Kasumi-1 (cell line): ENCODE results near the gene SDK1.
"Not testable (repeated sequence)": the region's sequence is repeated elsewhere in the genome, so short reads cannot be mapped to it uniquely, and the experiment has no call there.

Source experiments
- DNase-seq, 2 experiments: peaks; one replicate each; lab custom pipeline; 2025; lab: John Stamatoyannopoulos, UW

The SDK1 gene

DNA sequence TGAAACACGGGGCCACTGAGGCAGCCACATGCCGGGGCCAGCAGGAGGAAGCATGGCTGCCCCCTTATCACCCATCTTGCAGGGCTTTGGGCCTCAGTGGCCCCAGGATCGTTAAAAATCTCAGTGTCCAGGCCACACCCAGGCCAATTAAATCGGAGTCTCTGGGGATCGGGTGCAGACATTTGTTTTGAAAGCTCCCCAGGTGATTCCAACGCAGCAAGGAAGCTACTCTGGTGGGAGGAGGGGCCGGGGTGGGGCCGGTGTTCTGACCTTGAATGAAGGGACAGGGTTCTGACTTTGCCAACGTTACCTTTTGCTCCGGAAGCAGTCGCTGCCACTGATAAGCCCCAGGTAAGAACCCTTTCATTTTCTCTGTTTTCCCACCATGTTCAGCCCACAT is 968.7 kb downstream of the SDK1 start:
- no peak for DNase-seq

DNA sequence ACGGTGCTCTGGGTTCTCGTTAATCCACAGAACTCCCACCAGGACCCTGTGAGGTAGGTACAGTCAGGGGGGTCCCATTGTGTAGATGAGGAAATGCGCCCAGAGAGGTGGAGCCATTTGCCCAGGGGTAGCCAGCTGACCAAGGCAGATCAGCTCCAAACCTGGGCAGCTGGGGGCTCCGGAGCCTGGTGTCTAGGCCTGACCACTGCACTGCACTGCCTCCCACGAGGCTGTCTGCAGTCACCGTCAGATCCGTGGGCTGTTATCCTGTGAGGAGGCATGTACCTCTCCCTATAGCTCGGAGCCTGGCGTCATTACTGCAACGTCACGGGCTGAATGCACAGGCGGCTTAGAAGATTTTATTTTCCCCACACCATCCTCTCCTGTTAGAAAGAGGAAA is 969.2 kb downstream of the SDK1 start:
- no peak for DNase-seq

DNA sequence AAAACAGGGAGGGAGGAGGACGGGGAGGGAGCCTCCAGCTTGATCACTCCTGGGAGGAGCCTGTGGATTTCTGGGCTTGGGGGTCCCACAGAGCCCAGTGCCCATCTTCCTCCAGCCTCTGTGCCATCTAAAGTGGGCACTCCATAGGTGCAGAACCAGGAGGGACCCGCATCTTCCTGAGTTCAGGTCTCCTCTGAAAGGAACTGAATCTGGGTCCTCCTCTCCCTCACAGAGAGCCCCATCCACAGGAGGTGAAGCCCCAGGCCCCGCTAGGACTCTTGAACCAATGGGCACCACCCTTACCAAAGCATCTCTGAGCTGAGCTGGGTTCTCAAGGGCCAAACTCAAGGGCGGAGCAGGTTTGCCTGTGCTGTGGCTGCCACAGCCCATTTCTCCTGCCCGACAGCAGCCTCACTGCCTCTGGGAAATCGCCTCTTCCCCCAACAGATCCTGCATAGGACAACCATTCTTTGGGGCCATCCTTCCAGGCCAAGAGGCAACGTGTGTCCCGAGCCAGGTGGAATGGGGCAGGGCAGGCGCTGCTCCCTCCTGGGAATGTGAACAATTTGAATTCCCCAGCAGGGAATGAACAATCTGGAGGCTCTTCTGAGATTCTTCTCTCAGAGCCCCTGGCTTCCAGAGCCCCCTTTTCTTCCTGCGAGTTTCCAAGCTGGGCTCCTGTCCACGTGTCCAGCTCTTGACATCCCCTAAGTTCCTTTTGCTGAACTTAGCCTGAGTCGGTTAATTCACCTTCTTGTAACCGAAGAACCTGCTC is 970.1 kb downstream of the SDK1 start:
- DNase-seq = no peak

DNA sequence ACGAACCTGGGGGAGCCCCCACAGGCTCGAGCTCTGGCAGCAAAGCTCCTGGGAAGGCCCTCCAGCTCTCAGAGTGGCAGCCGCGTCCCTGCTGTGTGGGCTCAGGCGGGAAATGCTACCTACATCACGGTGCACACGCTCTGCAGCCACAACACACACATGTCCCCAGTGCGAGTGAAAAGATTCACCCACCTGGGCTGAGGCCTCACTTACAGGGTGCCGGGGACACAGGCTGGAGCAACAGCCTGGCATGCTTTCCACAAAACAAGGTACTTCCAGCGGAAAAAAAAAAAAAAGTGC is 970.6 kb downstream of the SDK1 start:
- no peak for DNase-seq

DNA sequence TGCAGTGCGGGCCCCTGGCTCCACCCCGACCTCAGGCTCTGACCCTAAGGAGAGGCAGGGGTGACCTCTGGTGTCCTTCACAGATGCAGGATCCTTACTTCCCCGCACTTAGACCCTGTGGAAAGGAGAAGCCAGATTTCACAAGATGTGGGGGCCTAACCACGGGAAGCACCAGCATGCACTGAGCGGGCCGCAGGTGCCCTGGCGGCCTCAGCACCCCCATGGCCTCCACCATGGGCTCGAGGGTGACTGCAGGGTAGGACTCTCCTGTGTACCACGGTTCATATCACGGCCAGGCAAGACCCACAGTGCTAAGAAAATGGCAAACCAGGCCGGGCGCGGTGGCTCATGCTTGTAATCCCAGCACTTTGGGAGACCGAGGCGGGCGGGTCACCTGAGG is 971.1 kb downstream of the SDK1 start:
- DNase-seq = no peak

DNA sequence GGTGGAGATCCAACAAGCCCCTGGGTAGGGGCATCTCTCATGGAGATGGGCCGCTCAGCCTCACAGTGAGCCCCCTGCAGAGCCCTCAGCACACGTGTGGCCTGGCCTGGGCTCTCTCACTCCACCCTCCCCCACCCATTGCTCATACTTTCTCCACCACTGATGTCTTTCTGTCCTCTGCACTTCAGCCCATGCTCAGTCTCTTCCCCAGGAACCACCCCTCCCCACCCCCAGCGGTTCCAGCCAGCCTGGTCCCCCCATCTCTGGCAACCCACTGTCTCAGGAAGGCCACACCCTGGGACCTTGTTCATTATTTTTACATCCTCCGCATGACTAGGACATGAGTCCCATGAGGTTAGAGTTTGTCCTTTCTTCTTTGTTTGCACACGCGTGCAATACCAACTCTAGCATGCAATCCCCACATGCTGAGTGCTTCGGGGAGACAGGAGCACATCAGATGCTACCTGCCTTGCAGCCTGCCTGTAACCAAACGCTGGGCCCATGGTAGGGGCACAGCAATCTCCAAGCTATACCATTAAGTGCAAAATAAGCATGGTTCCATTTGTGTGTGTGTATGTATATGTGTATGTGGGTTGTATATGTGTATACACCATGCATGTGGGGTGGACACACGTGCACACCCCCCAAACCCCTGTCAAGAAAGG is 972.6 kb downstream of the SDK1 start:
- DNase-seq = no peak

DNA sequence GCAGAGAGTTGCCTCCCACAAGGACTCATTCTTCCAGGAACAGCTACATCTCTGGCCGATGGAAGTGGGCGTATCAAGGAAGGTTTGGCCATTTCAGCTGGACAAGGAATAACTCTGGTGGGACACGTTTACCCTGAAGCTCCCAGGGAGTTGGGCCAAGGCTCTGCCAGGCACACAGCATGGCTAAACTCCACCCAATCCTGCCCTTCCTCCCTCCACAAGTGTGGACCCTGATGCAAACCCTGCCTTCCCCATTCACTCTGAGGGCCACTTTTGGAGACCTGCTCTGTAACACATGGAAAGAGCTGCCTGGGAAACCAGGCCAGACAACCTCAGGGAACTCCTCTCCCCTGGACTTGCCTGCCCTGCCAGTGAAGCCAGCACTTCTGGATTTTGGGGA is 973.2 kb downstream of the SDK1 start:
- DNase-seq = no peak

DNA sequence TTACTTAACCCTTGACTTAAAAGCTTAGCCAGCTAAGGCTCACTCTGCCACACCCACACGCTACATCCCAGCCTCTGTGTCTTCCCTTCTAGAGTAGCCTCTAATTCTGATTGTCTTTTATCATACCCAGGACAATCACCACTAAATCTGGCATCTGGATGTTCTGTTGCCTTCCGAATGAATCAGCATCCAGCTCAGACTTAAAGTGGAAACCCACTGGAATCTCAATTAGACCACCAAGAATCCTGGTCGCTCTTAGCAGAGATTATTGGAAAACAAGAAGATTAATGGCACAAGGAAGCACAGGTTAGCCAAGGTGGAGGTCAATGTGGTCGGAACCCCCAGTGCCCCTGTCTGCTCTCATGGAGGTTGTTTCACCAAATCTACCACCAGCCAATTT is 976.9 kb downstream of the SDK1 start:
- DNase-seq = no peak

DNA sequence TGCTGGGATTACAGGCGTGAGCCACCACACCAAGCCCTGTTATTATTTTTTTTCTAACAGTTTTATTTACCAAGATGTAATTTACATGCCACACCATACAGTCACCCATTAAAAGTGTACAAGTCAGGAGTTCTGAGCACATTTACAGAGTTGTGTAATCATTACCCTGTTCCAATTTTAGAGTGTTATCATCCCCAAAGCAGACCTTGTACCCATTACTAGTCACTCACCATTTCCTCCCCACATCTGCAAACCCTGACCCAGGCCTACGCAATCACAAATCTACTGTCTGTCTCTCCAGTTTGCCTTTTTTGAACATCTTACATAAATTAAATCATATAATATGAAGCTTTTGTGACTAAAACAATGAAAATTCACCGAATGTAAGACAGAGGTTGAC is 978.2 kb downstream of the SDK1 start:
- no peak for DNase-seq

DNA sequence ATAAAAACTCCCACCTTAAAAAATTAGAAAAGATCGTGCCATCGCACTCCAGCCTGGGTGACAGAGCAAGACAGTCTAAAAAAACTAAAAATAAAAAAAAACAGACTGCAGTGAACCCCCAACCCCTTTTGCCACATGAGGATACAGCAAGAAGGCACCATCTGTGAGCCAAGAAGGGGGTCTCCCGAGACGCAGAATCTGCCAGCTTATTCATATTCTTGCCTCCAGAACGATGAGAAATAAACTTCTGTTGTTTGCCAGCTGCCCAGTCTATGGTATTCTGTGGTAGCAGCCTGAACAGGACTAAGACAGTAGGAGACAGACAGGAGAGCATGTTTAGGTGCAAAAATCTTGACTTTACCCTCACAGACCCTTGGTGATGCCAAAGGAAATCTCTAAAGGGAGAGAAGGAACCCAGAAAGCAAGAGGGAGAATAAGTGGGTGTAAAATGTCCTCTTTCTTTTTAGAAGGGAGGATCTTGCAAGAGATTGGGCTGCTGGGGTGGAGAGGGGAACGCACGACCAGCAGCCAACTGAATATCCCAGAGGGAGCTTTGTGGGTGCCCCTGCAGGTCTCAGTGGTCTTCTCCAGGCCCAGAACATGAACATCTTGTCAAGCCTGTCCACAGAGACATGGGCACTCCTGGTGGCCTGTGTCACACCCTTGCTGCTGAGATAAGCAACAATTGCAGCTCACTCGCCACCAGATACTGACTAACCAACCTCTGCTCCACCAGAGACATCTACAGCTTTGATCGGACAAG is 980.4 kb downstream of the SDK1 start:
- DNase-seq = no peak

DNA sequence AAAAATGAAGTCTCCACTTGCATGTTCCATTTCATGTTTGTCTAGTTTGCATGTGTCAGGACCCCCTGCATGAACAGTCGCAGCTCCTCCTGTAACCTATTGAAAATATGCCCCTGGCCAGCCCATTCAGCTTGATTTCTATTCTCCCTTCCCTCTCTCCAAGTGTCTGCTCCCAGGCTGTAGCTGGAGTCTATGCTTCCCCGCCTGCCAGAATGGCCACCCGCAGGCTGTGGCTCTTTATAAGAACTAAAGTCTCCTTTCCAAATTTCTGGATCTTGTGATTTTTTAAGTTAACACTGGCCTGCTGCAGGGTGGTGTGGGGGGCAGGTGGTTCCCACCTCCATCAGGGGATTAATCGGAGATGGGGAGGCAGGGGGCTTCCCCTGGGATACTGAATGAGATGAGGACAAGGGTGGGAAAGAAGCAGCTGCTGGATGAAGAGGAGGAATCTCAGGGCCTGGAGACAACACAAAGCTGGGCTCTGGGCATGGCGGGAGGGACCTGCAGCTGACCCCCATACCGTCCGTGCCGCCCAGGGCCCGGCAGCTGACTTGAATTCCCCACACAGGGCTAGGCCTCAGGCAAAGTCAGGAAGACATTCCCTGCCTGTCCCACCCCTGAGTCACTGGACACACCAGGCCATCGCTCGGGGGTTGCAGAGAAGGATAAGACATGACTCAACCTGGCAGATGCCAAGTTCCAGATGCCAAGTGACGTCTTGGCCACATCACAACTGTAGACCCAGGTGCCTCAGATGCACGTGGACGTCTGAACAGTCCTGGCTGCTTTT is 981.6 kb downstream of the SDK1 start:
- no peak for DNase-seq

DNA sequence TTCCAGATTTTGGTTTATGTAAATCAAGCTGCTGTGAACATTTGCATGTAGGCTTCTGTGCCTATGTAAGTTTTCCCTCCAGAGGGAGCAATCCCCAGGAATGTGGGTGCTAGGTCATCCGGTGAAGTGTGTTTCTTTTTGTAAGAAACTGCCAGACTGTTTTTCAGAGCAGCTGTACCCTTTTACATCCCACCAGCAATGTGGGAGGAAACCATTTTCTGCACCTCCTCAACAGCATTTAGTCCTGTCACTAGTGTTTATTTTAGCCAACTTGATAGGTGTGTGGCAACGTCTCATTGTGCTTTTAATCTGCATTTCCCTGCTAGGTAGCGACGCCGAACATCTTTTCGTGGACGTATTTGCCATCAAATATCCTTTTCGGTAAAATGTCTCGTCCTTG is 985.3 kb downstream of the SDK1 start:
- no peak for DNase-seq

DNA sequence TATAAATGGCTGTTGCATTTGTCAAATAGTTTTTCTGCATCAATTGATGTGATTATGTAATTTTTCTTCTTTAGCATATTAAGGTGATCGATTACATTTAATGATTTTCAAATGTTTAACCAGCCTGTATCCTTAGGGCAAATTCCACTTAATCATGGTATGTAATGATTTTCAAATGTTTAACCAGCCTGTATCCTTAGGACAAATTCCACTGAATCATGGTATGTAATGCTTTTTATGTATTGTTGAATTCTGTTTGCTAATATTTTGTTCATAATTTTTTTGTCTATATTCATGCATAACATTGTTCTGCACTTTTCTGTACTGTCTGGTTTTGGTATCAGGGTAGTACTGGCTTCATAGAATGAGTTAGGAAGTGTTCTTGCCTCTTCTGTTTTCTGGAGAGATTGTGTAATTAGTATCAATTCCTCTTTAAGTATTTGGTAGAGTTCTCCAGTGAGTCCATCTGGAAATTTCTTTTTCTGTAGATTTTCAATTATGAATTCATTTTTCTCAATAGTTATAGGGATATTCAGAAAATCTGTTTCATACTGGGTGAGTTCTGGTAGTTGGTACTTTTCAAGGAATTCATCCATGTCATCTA is 987.8 kb downstream of the SDK1 start:
- no peak for DNase-seq

DNA sequence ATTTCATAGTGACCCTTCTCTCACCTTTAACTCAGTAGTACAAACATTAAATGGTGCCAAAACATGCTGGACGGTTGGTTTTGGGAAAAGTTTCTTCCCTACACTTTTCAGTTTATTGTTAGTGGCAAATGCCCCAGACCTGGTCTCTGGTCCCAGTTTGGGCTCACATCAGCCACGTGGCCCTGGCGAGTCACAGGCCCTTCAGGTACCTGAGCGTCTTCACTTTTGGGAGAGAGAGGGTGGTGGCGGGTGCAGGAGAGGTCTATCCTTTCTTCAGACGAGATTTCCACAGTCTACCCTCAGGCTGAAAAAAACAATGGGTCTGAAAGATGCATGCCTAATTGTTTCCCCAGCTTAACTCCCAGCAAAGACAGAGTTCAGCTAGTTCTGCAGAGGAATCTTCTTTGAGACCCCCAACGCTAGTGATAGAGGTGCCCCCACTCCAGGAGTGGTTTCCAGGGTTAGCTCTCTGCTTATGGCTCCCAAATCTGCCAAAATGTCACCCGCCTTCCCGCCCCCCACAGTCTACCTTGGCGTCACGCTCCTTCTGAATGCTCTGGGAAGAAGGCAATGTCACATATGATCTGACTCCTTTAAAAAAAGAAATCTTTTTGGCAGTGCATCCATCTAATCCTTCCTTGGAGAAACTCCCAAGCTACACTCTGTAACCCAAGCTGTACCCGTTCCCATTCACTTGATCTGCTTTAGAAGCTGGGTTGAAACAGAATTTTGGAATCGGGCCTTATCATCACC is 996.3 kb downstream of the SDK1 start:
- DNase-seq = no peak

DNA sequence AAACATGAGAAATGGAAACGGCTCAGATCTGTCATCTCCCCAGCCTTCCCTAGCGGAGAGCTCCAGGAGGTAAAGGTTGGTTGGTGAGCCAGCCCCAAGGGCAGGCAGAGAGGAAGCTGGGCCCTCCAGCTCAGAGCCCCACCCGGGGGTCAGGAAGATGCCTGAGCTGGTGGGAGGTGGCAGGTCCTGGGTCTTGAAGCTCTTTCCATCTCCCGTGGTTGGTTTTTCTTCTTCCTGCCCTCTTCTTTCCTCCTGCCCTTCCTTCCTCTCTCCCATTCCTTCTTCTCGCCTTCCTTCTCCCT is 996.8 kb downstream of the SDK1 start:
- no peak for DNase-seq

DNA sequence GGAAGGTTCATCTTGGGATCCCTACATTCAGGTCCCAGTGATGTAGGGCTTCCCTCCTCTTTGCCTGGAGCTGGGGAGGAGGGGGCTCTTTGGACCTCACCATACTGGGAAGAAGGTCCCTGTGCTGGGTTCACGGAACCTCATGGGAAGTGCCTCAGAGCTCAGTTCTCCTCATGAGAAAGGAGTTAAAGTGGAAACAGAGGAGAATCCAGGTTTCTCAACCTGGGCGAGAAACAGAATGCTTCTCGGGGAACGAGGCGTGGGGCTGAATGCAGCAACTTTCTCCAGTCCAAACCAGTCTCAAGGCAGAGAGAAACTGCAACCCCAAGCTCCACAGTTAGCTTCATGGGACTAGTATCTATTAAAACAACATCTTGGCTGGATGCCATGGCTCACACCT is 998.4 kb downstream of the SDK1 start:
- DNase-seq = no peak

DNA sequence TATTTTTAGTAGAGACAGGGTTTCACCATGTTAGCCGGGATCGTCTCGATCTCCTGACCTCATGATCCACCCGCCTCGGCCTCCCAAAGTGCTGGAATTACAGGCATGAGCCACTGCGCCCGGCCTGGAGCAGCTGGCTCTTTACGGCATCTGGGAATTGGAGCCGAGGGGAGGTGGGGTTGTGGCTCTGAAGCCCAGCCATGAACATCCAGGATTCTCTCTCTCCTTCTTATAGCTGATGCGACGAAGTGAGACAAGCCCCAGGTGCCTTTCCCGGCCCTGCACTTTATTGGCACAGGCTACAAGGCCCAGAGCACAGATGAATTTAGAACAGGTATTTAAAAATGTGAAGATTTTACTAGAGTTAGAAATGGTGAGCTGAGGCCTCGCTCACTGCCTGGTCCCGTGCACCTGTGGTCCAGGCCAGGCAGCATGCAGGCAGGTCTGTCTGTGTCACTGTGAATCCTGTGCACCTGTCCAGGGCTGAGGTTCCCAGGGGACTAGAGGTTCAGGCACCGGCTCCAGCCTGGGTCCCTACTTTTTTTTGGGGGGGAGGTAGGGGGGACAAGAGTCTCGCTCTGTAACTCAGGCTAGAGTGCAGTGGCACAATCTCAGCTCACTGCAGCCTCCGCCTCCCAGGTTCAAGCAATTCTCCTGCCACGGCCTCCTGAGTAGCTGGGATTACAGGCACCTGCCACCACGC is 1001.3 kb downstream of the SDK1 start:
- DNase-seq = no peak

DNA sequence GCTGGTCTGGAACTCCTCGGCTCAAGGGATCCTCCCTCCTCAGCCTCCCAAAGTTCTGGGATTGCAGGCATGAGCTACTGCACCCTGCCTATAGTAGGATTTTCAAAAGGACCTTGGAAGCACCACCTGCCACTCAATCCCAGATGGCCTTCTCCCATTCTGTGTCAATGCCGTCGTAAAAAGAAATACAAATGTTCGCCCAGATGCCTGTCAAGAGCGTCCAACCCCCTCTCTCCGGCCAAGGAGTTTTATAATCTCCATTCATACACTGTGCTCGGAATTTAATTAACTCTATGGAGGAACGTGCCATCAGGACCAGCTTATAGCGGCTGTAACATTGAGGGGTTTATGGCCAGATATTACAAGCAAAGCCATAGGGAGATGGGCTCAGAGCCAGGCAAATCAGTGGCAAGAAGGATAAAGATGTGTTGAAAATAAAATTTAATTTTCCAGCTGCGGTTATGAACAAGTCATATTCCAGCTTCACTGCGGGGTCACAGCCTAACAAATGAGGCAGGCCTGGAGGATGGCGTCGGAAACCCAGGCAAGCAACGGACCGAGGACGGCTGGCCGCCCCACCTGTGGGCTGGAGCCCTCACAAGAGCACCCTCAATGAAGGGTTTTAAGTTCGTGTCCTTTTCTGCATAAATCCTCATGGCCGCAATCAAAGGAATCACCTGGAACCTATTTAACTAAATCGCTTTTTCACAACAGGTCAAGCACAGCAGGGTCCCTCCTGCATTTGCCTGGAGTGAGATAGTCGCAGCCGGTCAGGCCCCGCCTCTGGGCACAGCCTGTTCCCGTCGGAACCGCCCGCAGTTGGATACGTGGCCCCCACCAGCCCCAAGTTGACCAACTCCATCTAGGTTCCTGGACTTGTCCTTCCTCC is 1006.5 kb downstream of the SDK1 start:
- no peak for DNase-seq

DNA sequence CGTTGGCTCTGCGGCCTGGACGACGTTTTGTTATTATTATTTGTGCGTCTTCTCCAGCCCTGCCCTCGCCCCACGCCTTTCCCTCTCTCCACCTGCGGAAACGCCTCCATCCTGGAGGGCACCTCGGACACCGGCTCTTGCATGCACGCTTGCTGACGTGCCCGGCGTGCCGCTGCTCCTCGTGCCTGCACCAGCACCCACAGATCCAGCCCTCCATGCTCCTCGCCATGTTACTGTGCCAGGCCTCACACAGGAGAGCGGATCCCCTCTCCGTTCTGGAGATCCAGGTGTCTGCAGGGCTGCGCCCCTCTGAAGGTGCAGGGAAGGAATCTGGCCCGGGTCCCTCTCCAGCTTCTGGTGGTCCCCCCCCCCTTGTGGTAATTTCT is 1007.1 kb downstream of the SDK1 start:
- no peak for DNase-seq

DNA sequence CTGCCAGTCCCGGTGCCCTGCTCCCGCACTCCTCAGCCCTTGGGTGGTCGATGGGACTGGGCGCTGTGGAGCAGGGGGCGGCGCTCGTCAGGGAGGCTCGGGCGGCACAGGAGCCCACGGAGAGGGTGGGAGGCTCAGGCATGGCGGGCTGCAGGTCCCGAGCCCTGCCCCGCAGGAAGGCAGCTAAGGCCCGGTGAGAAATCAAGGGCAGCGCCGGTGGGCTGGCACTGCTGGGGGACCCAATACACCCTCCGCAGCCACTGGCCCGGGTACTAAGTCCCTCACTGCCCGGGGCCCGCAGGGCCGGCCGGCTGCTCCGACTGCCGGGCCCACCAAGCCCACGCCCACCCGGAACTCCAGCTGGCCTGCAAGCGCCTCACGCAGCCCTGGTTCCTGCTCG is 1012.9 kb downstream of the SDK1 start:
- not testable (repeated sequence) for DNase-seq
